ENCODE data around the gene CAB39L.

DNA sequence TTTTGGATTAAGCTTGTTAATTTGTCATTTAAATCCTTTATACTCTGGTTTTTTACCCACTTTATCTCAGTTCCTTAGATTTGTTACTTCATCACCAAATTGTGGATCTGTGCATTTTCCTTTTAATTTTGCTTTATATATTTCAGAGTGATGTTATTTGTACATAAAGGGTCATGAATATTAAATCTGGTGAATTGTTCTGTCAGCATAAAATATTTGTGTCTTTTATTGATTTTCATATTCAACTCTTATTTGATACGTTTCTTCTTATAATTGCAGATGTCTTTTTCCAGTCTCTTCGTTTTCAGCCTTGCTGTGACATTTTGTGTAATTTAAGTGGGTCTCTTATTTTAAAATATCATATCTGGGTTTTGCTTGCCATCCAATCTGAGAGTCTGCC lies 4.9 kb upstream of the CAB39L start:
- TF ChIP-seq EZH2 (IDR thresholded peaks at IDR 0.05; ENCODE audit: insufficient read depth, poor library complexity, severe bottlenecking) (no peak), EZH2phosphoT487 (IDR thresholded peaks at IDR 0.05; ENCODE audit: insufficient read depth, low read depth) (no peak)

Measured in GM23248 (cell line).